PFSK-1 (cell line): ENCODE results near the gene POU2AF3.
A peak's percentile ranks its signal among the peaks of the same experiment; 100 is the strongest.

Experiments
- FOXP2 ChIP-seq: optimal IDR thresholded peaks from 2 replicates; pipeline ENCODE3; 2011; ENCODE audit warnings: borderline replicate concordance, control low read depth, inconsistent platforms; ENCODE audit not compliant: insufficient read depth; ENCODE audit errors: extremely low read length, extremely low read depth
- POLR2AphosphoS5 ChIP-seq: IDR thresholded peaks from 2 replicates; pipeline ENCODE4 v1.6.1; 2012; ENCODE audit warnings: low read depth, mild to moderate bottlenecking, control low read depth, low read length, moderate library complexity
- REST ChIP-seq, 2 experiments: IDR thresholded peaks; 2 replicates each; pipeline versions ENCODE4 v1.6.1 to v1.8.0; 2011 to 2012; ENCODE audit warnings: low read depth in 2 of 2, low read length in 2 of 2, control low read depth in 1 of 2, inconsistent platforms in 1 of 2, mild to moderate bottlenecking in 1 of 2, moderate library complexity in 1 of 2; ENCODE audit not compliant: insufficient read depth in 1 of 2
- SIN3A ChIP-seq: IDR thresholded peaks from 2 replicates; pipeline ENCODE4 v1.6.1; 2012; ENCODE audit warnings: mild to moderate bottlenecking, low read length, moderate library complexity, borderline replicate concordance; ENCODE audit not compliant: insufficient read depth
- TAF1 ChIP-seq: IDR thresholded peaks from 2 replicates; pipeline ENCODE4 v1.6.1; 2012; ENCODE audit warnings: low read length, control low read depth, borderline replicate concordance; ENCODE audit not compliant: insufficient read depth

Gene POU2AF3

GRCh38 chr11:111330234-111330893 lies 32.0 kb downstream of the POU2AF3 start:
- TF ChIP-seq POLR2AphosphoS5, result no peak
- TF ChIP-seq SIN3A, result no peak
- no peak for TF ChIP-seq FOXP2
- TF ChIP-seq REST (IDR thresholded peaks at IDR 0.05; ENCODE audit: insufficient read depth in 1 of 2, low read depth in 2 of 2, low read length in 2 of 2), result no peak
- no peak for TF ChIP-seq TAF1

DNA sequence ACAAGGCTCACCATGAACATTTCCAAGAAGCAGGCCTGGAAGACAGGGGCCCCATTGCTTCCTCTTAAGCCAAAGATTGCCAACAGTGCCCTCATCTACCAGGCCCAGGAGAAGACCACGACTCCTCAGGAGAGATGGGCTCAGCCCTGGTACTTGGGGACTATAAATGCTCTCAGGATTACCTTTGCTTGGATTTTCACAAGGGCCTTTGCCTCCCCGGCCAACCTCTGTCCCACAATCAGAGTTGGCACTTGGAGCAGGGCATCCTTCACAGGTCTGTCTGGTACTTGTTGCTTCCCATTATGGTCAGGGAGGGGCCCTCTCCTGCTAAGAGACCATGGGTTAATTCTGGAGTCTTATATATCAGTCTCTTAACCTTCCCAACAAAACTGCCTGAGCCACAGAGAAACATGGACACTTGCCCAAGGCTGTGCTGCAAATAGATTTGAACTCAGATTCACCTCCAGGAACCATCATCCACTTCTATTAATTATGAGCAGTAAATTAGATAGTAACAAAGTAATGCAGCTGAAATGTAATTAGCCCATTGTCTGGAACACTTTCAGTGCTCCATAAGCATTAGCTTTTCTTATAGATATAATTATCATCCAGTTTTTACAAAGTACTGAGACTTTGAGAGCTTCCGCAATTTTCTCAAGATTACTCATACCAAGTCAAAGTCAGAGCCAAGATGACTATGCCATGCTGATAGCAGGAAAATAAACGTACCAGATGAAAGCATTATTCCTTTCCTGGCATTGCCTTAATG lies 33.5 kb downstream of the POU2AF3 start:
- no peak for TF ChIP-seq POLR2AphosphoS5
- no peak for TF ChIP-seq TAF1
- TF ChIP-seq SIN3A, result no peak
- TF ChIP-seq FOXP2, result no peak
- TF ChIP-seq REST (IDR thresholded peaks at IDR 0.05; ENCODE audit: insufficient read depth in 1 of 2, low read depth in 2 of 2, low read length in 2 of 2), result no peak

DNA sequence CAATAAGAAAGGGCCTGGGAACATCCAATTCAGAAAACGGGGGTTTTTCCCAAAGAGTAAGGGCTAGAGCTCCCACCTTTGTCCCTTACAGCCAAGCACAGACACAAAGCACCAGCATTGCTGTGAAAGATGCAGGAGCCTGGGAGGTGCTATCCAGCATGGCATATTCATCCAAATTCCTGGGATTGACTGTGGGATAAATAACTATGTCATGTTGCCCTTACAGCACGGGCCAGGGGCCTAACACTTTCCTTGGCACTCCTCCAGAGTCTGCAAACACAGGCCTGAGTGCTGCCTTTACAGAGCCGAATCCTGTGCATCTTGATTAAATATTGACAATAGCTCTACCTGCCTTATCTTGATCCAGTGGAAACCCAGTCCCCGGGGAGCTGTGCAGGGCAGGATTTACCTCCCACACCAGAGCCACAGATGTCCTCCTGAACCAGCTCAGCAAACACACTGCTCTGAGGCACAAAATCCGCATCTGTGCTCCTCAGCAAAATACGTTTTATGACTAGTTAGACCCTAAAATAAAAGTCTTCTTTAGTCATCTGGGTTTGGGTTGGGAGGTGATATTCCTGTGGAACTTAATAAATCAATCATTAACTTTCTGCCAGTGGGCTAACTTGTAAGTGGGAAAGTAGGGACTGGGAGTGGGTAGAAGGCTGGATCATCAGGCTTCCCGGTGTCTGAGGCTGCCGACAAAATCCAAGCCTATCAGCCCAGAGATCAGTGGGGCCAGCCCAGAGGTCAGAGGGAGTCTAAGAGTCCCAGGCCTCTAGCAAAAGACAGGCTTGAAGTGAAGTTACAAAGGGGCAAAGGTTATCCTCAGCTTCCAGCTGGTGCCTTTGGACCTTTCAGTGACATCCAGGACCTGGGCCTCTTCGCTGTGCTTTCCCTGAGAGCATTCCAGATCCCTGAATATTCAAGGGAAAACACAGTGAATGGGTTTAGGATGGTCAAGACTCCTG lies 36.5 kb downstream of the POU2AF3 start:
- TF ChIP-seq FOXP2 (no peak), TAF1 (no peak), POLR2AphosphoS5 (no peak), REST (IDR thresholded peaks at IDR 0.05; ENCODE audit: insufficient read depth in 1 of 2, low read depth in 2 of 2, low read length in 2 of 2) (peak in 1 of 2 experiments; percentile 57; a peak in 1 of 4 replicates), SIN3A (no peak)

DNA sequence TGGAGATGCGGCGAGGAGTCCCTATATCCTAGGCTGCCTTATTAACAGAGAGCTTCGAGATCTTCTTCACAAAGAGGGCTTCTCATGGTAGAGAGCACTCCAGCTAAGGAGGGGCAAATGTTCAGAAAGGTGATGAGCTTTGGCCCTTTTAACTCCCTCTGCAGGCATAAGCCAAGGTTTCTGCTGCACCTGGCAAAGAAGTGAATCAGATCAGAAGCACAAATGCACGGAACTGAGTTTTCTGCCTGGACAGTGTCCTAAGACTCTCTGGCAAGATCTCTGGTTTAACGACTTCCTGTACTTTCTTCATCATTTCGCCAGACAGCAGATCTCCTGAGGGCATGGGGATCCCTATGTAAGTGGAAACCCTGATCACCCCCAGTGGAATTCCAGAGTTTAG lies 37.2 kb downstream of the POU2AF3 start:
- TF ChIP-seq POLR2AphosphoS5 (no peak), REST (IDR thresholded peaks at IDR 0.05; ENCODE audit: insufficient read depth in 1 of 2, low read depth in 2 of 2, low read length in 2 of 2) (no peak), SIN3A (no peak), FOXP2 (no peak), TAF1 (no peak)
